ENCODE measurements around the gene CEP152.
"Not testable (repeated sequence)": the region's sequence is repeated elsewhere in the genome, so short reads cannot be mapped to it uniquely, and the experiment has no call there.

CEP152 gene

GRCh38 chr15:48796930-48797329, 13.9 kb downstream of the CEP152 start:
- TF ChIP-seq CTCF (IDR thresholded peaks at IDR 0.05; ENCODE audit: low read depth, low read length), result no peak

GRCh38 chr15:48796521-48796920, 14.3 kb downstream of the CEP152 start:
- no peak for TF ChIP-seq CTCF (IDR thresholded peaks at IDR 0.05; ENCODE audit: low read depth, low read length)
- no peak for DNase-seq (ENCODE audit: extremely low read depth, low read depth)

More at GRCh38 chr15:48796930-48797329, 13.9 kb downstream of the CEP152 start:
- no peak for DNase-seq (ENCODE audit: extremely low read depth, low read depth)

GRCh38 chr15:48795901-48796300, 15.0 kb downstream of the CEP152 start:
- DNase-seq (ENCODE audit: extremely low read depth, low read depth), result no peak
- TF ChIP-seq CTCF (IDR thresholded peaks at IDR 0.05; ENCODE audit: low read depth, low read length), result no peak

- DNase-seq (ENCODE audit: extremely low read depth, low read depth), result no peak
- no peak for TF ChIP-seq CTCF (IDR thresholded peaks at IDR 0.05; ENCODE audit: low read depth, low read length)
Measured at GRCh38 chr15:48794697-48795134, 16.2 kb downstream of the CEP152 start.

- TF ChIP-seq CTCF (IDR thresholded peaks at IDR 0.05; ENCODE audit: low read depth, low read length), result no peak
- no peak for DNase-seq (ENCODE audit: extremely low read depth, low read depth)
Measured at GRCh38 chr15:48792408-48792807, 18.5 kb downstream of the CEP152 start.

- not testable (repeated sequence) for DNase-seq (ENCODE audit: extremely low read depth, low read depth)
Measured at GRCh38 chr15:48790466-48791115, 20.3 kb downstream of the CEP152 start.

- no peak for DNase-seq (ENCODE audit: extremely low read depth, low read depth)
- TF ChIP-seq CTCF (IDR thresholded peaks at IDR 0.05; ENCODE audit: low read depth, low read length), result no peak
Measured at GRCh38 chr15:48785712-48786111, 25.2 kb downstream of the CEP152 start.

- no peak for DNase-seq (ENCODE audit: extremely low read depth, low read depth)
- TF ChIP-seq CTCF (IDR thresholded peaks at IDR 0.05; ENCODE audit: low read depth, low read length), result no peak
Measured at GRCh38 chr15:48785195-48785594, 25.7 kb downstream of the CEP152 start.
